ENCODE results near the gene RPS6KL1. TPM values are rescaled to one million over a fixed set of nuclear protein-coding genes. Genes with fewer than 3 reads are reported as not detected.
"Not testable (repeated sequence)": the region's sequence is repeated elsewhere in the genome, so short reads cannot be mapped to it uniquely, and the experiment has no call there.

The RPS6KL1 gene
- total RNA-seq, 2 donors from 2014 or later: 9.4 to 17.6 TPM

DNA sequence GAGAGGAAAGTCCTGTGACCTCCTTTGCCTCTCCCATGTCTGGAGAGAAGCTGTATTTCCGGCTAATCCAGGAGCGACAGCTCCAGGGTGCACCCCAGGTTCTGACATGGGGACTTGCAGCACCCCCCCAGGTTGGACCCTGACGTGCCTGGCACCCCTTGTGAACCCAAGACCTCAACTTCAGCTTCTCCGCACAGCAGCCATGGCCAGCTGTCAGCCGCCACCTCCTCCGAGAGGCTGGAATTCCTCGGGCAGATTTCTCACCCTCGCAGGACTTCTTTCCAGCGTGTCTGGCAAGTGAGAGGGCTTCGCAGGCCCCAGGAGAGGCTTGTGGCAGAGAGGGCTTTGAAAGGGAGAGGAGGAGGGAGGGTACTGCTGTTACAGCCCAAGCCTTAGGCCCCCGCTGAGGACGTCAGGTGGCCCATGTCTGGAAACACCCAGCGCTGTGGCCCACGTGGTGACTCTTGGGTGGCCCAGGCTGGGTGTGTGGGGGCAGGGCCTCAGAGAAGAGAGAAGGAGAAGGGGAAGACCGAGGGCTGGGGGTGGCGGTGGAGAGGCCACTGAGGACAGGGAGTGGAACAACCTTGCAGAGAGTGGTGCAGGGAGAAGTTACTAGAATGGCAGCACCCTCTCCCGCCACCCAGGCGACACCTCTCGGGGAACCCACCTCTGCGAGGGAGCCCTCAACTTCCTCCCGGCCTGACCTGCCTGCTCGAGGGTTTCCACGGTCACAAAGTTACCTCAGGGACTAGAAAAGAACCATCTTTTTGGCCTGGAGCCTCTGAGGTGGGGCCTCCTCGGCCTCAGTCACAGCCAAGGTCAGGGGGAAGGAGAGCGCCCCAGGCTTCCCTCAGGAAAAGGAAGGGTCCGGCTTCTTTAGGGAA lies 11.7 kb upstream of the RPS6KL1 start:
- TF ChIP-seq, protein P1, sequence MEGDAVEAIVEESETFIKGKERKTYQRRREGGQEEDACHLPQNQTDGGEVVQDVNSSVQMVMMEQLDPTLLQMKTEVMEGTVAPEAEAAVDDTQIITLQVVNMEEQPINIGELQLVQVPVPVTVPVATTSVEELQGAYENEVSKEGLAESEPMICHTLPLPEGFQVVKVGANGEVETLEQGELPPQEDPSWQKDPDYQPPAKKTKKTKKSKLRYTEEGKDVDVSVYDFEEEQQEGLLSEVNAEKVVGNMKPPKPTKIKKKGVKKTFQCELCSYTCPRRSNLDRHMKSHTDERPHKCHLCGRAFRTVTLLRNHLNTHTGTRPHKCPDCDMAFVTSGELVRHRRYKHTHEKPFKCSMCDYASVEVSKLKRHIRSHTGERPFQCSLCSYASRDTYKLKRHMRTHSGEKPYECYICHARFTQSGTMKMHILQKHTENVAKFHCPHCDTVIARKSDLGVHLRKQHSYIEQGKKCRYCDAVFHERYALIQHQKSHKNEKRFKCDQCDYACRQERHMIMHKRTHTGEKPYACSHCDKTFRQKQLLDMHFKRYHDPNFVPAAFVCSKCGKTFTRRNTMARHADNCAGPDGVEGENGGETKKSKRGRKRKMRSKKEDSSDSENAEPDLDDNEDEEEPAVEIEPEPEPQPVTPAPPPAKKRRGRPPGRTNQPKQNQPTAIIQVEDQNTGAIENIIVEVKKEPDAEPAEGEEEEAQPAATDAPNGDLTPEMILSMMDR (IDR thresholded peaks at IDR 0.05): no peak
- Histone ChIP-seq H3K4me1 (ENCODE audit: control insufficient read depth in 1 of 2, low read depth in 2 of 2) (peaks cover 9 to 28% of the 10 kb centered on the region in 2 donors), H3K27ac (no peak overlapping the region), H3K9me3 (no peaks in the 10 kb centered on the region), H3K27me3 (replicated peaks; ENCODE audit: insufficient read depth) (no peaks in the 10 kb centered on the region), H3K36me3 (no peaks in the 10 kb centered on the region), H3K4me3 (no peak overlapping the region)
- DNase-seq (ENCODE audit: low spot score) (no peak), ATAC-seq (ENCODE audit: insufficient number of reproducible peaks, low FRiP score, low read depth) (no peak)

- H3K4me3 ChIP-seq: no peak overlapping the region
- H3K27me3 ChIP-seq (replicated peaks; ENCODE audit: insufficient read depth): no peaks in the 10 kb centered on the region
- peaks cover 2 to 21% of the 10 kb centered on the region in 2 donors for H3K4me1 ChIP-seq (ENCODE audit: control insufficient read depth in 1 of 2, low read depth in 2 of 2)
- TF ChIP-seq, protein P1 (IDR thresholded peaks at IDR 0.05): no peak
- no peak for DNase-seq (ENCODE audit: low spot score)
- no peak overlapping the region for H3K27ac ChIP-seq
- no peaks in the 10 kb centered on the region for H3K9me3 ChIP-seq
- no peak for ATAC-seq (ENCODE audit: insufficient number of reproducible peaks, low FRiP score, low read depth)
- no peaks in the 10 kb centered on the region for H3K36me3 ChIP-seq
Observed at GRCh38 chr14:74934041-74934440, 11.0 kb upstream of the RPS6KL1 start.

- peaks cover 0 to 13% of the 10 kb centered on the region in 2 donors for H3K4me1 ChIP-seq (ENCODE audit: control insufficient read depth in 1 of 2, low read depth in 2 of 2)
- DNase-seq (ENCODE audit: low spot score); H3K9me3 ChIP-seq; H3K27me3 ChIP-seq (replicated peaks; ENCODE audit: insufficient read depth); H3K36me3 ChIP-seq; H3K4me3 ChIP-seq; ATAC-seq (ENCODE audit: insufficient number of reproducible peaks, low FRiP score, low read depth); H3K27ac ChIP-seq: not testable (repeated sequence)
Observed at GRCh38 chr14:74932936-74933335, 9.9 kb upstream of the RPS6KL1 start.

DNA sequence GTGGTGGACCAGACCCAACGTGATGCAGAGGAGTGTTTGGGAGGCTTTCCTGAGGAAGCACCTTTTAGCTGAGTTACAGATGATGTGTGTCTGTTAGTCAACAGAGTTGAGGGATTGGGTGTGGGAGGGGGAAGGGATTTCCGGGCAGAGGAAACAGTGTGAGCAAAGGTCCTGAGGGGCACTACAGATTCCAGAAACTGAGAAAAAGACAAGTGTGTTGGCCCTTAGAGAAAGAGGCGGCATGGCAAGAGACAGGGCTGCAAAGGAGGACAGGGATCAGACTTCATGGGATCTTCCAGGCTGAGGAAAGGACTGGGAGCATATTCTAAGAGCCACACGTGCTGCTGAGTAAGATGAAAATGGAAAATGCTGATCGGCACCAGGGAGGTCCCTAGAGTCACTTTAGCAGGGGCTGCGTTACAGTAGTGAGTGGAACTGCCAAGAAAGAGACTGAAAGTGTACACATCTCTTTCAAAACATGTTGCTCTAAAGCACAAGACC lies 9.4 kb upstream of the RPS6KL1 start:
- Histone ChIP-seq H3K27ac (no peak overlapping the region), H3K4me1 (ENCODE audit: control insufficient read depth in 1 of 2, low read depth in 2 of 2) (peaks cover 0 to 13% of the 10 kb centered on the region in 2 donors), H3K27me3 (replicated peaks; ENCODE audit: insufficient read depth) (no peaks in the 10 kb centered on the region), H3K4me3 (no peak overlapping the region), H3K36me3 (no peaks in the 10 kb centered on the region), H3K9me3 (no peaks in the 10 kb centered on the region)
- DNase-seq (ENCODE audit: low spot score) (no peak), ATAC-seq (ENCODE audit: insufficient number of reproducible peaks, low FRiP score, low read depth) (no peak)
- TF ChIP-seq, protein P1 (IDR thresholded peaks at IDR 0.05): no peak

DNA sequence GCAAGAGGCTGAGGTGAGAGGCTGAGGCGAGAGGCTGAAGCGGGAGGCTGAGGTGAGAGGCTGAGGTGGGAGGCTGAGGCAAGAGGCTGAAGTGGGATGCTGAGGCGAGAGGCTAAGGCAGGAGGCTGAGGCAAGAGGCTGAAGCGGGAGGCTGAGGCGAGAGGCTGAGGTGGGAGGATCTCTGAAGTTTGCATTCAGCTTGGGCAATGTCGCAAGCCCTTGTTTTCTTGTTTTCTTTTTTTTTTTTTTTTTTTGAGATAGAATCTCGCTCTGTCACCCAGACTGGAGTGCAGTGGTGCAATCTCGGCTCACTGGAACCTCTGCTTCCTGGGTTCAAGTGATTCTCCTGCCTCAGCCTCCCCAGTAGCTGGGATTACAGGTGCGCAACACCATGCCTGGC lies 8.7 kb upstream of the RPS6KL1 start:
- not testable (repeated sequence) for H3K36me3 ChIP-seq; H3K27ac ChIP-seq; ATAC-seq (ENCODE audit: insufficient number of reproducible peaks, low FRiP score, low read depth); H3K27me3 ChIP-seq (replicated peaks; ENCODE audit: insufficient read depth); DNase-seq (ENCODE audit: low spot score); H3K9me3 ChIP-seq; H3K4me3 ChIP-seq
- peaks cover 0 to 13% of the 10 kb centered on the region in 2 donors for H3K4me1 ChIP-seq (ENCODE audit: control insufficient read depth in 1 of 2, low read depth in 2 of 2)

DNA sequence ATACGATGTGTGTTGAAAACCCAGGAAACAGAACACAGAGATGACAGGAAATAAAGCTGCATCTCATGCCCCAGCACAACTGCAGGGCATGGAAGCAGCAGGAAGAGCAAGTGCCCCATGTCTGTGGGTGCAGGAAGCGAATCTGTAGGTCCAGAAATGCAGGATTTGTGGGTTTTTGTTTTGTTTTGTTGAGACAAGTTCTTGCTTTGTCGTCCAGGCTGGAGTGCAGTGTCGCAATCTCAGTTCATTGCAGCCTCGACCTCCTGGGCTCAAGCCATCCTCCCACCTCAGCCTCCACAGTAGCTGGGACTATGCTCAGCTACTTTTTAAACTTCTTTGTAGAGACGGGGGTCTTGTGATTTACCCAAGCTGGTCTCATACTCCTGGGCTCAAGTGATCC lies 6.2 kb upstream of the RPS6KL1 start:
- ATAC-seq (ENCODE audit: insufficient number of reproducible peaks, low FRiP score, low read depth) (no peak), DNase-seq (ENCODE audit: low spot score) (no peak)
- H3K9me3 ChIP-seq: no peaks in the 10 kb centered on the region
- H3K4me1 ChIP-seq (ENCODE audit: control insufficient read depth in 1 of 2, low read depth in 2 of 2): peaks cover 0 to 5% of the 10 kb centered on the region in 2 donors
- TF ChIP-seq, protein P1 (IDR thresholded peaks at IDR 0.05): no peak
- H3K36me3 ChIP-seq: no peaks in the 10 kb centered on the region
- no peaks in the 10 kb centered on the region for H3K27me3 ChIP-seq (replicated peaks; ENCODE audit: insufficient read depth)
- no peak overlapping the region for H3K27ac ChIP-seq
- H3K4me3 ChIP-seq: no peak overlapping the region

Measured in thoracic aorta (tissue), 2 donors.